Body of pancreas (tissue), 4 donors: ENCODE measurements around the gene CELF3. TPM values are rescaled to one million over a fixed set of nuclear protein-coding genes. Genes with fewer than 3 reads are reported as not detected.

Experiments used
- ATAC-seq: fragments of 150-250 bp; one replicate; pipeline ENCODE4 v1.9.1; 2016
- DNase-seq, 4 donors: peaks; one replicate each; pipeline ENCODE4 v3.0.0-alpha.2; 2019
- H3K27ac ChIP-seq, 4 donors: fragments of 200-600 bp; sonication (generic); 1 replicate in 3 of 4; 2 replicates in 1 of 4; pipeline versions ENCODE4 v1.5.1 to v1.6.1; 2016 to 2019; ENCODE audit warnings: mild to moderate bottlenecking in 1 of 4, mixed read lengths in 1 of 4, moderate library complexity in 1 of 4
- H3K27me3 ChIP-seq, 2 donors: fragments of 200-600 bp; sonication (generic); one replicate each; pipeline ENCODE4 v1.6.0; 2016; ENCODE audit warnings: mild to moderate bottlenecking in 1 of 2
- H3K36me3 ChIP-seq, 2 donors: fragments of 200-600 bp; sonication (generic); replicated peaks in 1 of 2; 2 replicates each; pipeline ENCODE4 v1.5.1; 2016; ENCODE audit warnings: low read depth in 2 of 2; ENCODE audit not compliant: insufficient read depth in 1 of 2
- H3K4me1 ChIP-seq: fragments of 200-600 bp; sonication (generic); one replicate; pipeline ENCODE4 v1.6.0; 2016
- H3K4me3 ChIP-seq, 2 donors: fragments of 200-600 bp; sonication (generic); 1 replicate in 1 of 2; 2 replicates in 1 of 2; pipeline ENCODE4 v1.5.1; 2016 to 2019
- H3K9me3 ChIP-seq, 3 donors: fragments of 200-600 bp; sonication (generic); 1 replicate in 2 of 3; 2 replicates in 1 of 3; pipeline ENCODE4 v1.5.1; 2016
- CTCF ChIP-seq, 7 experiments: fragments of 450-650 bp in 4 of 7; fragments of 200-600 bp in 3 of 7; sonication (generic) in 3 of 7; IDR thresholded peaks; one replicate each; pipeline ENCODE4 v1.5.1; 2016 to 2019; ENCODE audit warnings: antibody characterized with exemption in 7 of 7
- POLR2A ChIP-seq, 3 donors: fragments of 450-650 bp; IDR thresholded peaks; one replicate each; pipeline ENCODE4 v1.6.1; 2016; ENCODE audit warnings: antibody characterized with exemption in 3 of 3, mild to moderate bottlenecking in 2 of 3
- WGBS, 2 donors: methylation state at CpG; one replicate each; pipeline ENCODE4 v1.1.5; 2017; 5-methylcytosine and 5-hydroxymethylcytosine counted together
- intact Hi-C: fragments of 100-400 bp; cut with DNase I; formaldehyde crosslinking; loops from one replicate; pipeline ENCODE4 v1.15.1; 2023
- total RNA-seq, 2 donors: library from RNA; depleted of rRNA; stranded (reverse); fragments of >200 nt; gene quantifications; one replicate each; pipeline ENCODE4 v1.1.0, GENCODE V29; 2016

The CELF3 gene
- total RNA-seq, 2 donors from 2014 or later, result 1.6 to 48.1 TPM

GRCh38 chr1:151720974-151721787, 4.6 kb upstream of the CELF3 start, which contains the start of gene RIIAD1:
Gene RIIAD1 (plus strand): TSS chr1:151721522. CDS start chr1:151721537, 15 bp downstream.
- ATAC-seq (peak; percentile 77), DNase-seq (peak in 2 of 4 donors; percentile 23 to 50)
- peaks cover 26% of the 10 kb centered on the region for H3K4me1 ChIP-seq
- WGBS, 2 donors, result 8 to 48% methylated on average over 8 to 43 of the region's 44 CpGs
- peaks cover 0 to 6% of the 10 kb centered on the region in 2 donors for H3K27me3 ChIP-seq
- H3K9me3 ChIP-seq, result no peaks in the 10 kb centered on the region
- intact Hi-C loops, result no loop called here
- peak within 1 kb of the TSS in 3 of 4 donors; percentile 28 to 45 (median 34) for H3K27ac ChIP-seq
- H3K36me3 ChIP-seq, result no peaks in the 10 kb centered on the region
- TF ChIP-seq POLR2A (IDR thresholded peaks at IDR 0.05), result no peak
- TF ChIP-seq CTCF (IDR thresholded peaks at IDR 0.05), result no peak
- peak within 1 kb of the TSS in 1 of 2 donors; percentile 17 for H3K4me3 ChIP-seq

- no peaks in the 10 kb centered on the region for H3K36me3 ChIP-seq
- H3K27ac ChIP-seq, result peak overlapping the region in 2 of 4 donors; percentile 34 to 45
- intact Hi-C loops, result no loop called here
- ATAC-seq, result peak; percentile 33
- peaks cover 0 to 11% of the 10 kb centered on the region in 2 donors for H3K27me3 ChIP-seq
- TF ChIP-seq CTCF (IDR thresholded peaks at IDR 0.05) (no peak), POLR2A (IDR thresholded peaks at IDR 0.05) (no peak)
- no peak overlapping the region for H3K4me3 ChIP-seq
- H3K9me3 ChIP-seq, result no peaks in the 10 kb centered on the region
- DNase-seq, result peak in 1 of 4 donors; percentile 26
- H3K4me1 ChIP-seq, result peaks cover 26% of the 10 kb centered on the region
- WGBS, 2 donors, result 21 to 26% methylated on average over 5 of the region's 5 CpGs
These were observed 4.0 kb upstream of the CELF3 start for GRCh38 chr1:151720554-151720953.

GRCh38 chr1:151720125-151720524, 3.5 kb upstream of the CELF3 start:
- H3K27ac ChIP-seq, result peak overlapping the region in 1 of 4 donors; percentile 34
- TF ChIP-seq POLR2A (IDR thresholded peaks at IDR 0.05), result no peak
- TF ChIP-seq CTCF (IDR thresholded peaks at IDR 0.05), result no peak

GRCh38 chr1:151718666-151719065, 2.1 kb upstream of the CELF3 start:
- Histone ChIP-seq H3K27ac (no peak overlapping the region), H3K27me3 (peaks cover 0 to 11% of the 10 kb centered on the region in 2 donors), H3K36me3 (no peaks in the 10 kb centered on the region), H3K9me3 (no peaks in the 10 kb centered on the region), H3K4me1 (peaks cover 26% of the 10 kb centered on the region), H3K4me3 (no peak overlapping the region)
- DNase-seq, result no peak
- intact Hi-C loops, result no loop called here
- WGBS, 2 donors, result 80 to 81% methylated on average over 4 of the region's 4 CpGs
- ATAC-seq, result no peak
- no peak for TF ChIP-seq POLR2A (IDR thresholded peaks at IDR 0.05)
- TF ChIP-seq CTCF (IDR thresholded peaks at IDR 0.05), result no peak

More at GRCh38 chr1:151720125-151720524, 3.5 kb upstream of the CELF3 start:
- ATAC-seq, result no peak
- no peak overlapping the region for H3K4me3 ChIP-seq
- DNase-seq, result no peak
- H3K36me3 ChIP-seq, result no peaks in the 10 kb centered on the region
- 0 to 9% methylated on average over 1 of the region's 1 CpG for WGBS, 2 donors
- H3K27me3 ChIP-seq, result peaks cover 0 to 11% of the 10 kb centered on the region in 2 donors
- intact Hi-C loops, result no loop called here
- no peaks in the 10 kb centered on the region for H3K9me3 ChIP-seq
- peaks cover 26% of the 10 kb centered on the region for H3K4me1 ChIP-seq
